Astrocyte of the spinal cord (primary cell): ENCODE measurements around the gene PABPN1.
A peak's percentile ranks its signal among the peaks of the same experiment; 100 is the strongest.
"Not testable (repeated sequence)": the region's sequence is repeated elsewhere in the genome, so short reads cannot be mapped to it uniquely, and the experiment has no call there.

Experiments
- DNase-seq: peaks from one replicate; pipeline ENCODE4 v3.0.0; 2011; ENCODE audit warnings: low read depth, low spot score
- H3K4me3 ChIP-seq: 2 replicates; pipeline ENCODE4 v1.5.1; 2011; ENCODE audit warnings: low read depth, mild to moderate bottlenecking, low read length, moderate library complexity
- CTCF ChIP-seq: IDR thresholded peaks from 2 replicates; pipeline ENCODE4 v1.5.1; 2012; ENCODE audit warnings: low read depth, mild to moderate bottlenecking, low read length, inconsistent platforms
- in situ Hi-C: cut with HindIII; loops from 2 replicates; pipeline ENCODE4 v1.10.0; 2017; ENCODE audit warnings: low sequenced_read_pairs

PABPN1 gene, protein sequence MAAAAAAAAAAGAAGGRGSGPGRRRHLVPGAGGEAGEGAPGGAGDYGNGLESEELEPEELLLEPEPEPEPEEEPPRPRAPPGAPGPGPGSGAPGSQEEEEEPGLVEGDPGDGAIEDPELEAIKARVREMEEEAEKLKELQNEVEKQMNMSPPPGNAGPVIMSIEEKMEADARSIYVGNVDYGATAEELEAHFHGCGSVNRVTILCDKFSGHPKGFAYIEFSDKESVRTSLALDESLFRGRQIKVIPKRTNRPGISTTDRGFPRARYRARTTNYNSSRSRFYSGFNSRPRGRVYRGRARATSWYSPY

DNA sequence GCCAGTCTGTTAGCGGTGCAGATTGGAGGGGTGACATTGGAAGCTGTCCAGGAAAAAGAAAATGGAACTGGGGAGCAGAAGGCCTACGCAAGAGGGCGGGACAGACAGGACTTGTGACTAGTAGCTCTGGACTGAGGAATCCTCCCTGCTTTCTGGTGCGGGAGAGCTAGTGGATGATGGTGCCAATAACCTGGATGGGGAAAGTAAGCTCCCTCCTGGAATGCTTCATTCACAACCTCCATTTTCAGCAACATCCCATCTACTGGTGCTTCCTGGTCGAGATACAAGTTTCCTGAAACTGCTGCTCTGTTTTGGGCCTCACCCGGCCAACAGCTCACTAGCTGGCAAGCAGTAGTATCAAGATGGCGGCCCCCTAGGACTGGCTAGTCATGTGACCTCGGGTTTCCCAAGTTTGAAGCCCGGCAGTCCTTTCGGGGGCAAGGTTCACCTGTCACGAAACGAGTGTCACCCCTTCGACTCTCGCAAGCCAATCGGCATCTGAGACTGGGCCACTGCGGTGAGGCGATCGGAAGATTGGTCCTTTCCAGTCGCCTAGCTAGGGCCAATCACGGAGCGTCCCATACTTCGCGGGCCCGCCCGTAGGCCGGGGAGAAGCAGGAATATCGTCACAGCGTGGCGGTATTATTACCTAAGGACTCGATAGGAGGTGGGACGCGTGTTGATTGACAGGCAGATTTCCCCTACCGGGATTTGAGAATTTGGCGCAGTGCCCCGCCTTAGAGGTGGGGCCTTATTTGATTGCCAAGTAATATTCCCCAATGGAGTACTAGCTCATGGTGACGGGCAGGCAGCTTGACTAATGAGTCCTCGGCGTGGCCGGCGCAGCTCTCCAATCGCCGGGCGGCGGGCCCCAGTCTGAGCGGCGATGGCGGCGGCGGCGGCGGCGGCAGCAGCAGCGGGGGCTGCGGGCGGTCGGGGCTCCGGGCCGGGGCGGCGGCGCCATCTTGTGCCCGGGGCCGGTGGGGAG lies at the start of gene PABPN1:
TSS of gene PABPN1 (plus strand) at position 874 of the 988 bp plus-strand sequence. CDS start at position 887, 13 bp downstream.
- in situ Hi-C loops = no loop called here
- peak within 1 kb of the TSS; percentile 84 for H3K4me3 ChIP-seq
- peak; percentile 100 for DNase-seq
- TF ChIP-seq CTCF = no peak

DNA sequence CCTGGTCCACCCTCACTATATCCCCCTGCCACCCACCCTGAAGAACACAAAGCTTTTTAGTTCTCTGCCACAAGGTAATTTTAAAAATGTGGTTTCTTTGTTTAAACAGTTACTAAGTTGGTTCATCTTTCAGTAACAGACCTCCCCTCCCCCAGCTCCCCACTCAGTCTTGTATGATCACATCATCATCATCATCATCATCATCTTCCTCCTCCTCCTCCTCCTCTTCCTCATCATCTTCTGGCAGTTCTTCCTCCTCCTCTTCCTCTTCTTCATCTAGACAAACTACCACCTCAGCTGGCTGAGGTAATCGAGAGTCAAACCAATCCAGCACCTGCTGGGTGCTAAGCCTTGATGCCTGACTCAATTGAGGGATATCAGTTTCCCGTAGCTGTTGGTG lies 45.8 kb upstream of the PABPN1 start:
- no peak overlapping the region for H3K4me3 ChIP-seq
- TF ChIP-seq CTCF = no peak
- in situ Hi-C loops = no loop called here
- DNase-seq = no peak

- in situ Hi-C loops = no loop called here
- no peak overlapping the region for H3K4me3 ChIP-seq
- DNase-seq = no peak
- no peak for TF ChIP-seq CTCF
Measured at GRCh38 chr14:23277189-23277588, 44.1 kb upstream of the PABPN1 start.

- in situ Hi-C loops, DNase-seq, H3K4me3 ChIP-seq: not testable (repeated sequence)
Measured at GRCh38 chr14:23277928-23278327, 43.3 kb upstream of the PABPN1 start.

GRCh38 chr14:23281247-23281646 lies 40.0 kb upstream of the PABPN1 start:
- H3K4me3 ChIP-seq = no peak overlapping the region
- in situ Hi-C loops = no loop called here
- no peak for DNase-seq
- no peak for TF ChIP-seq CTCF

DNA sequence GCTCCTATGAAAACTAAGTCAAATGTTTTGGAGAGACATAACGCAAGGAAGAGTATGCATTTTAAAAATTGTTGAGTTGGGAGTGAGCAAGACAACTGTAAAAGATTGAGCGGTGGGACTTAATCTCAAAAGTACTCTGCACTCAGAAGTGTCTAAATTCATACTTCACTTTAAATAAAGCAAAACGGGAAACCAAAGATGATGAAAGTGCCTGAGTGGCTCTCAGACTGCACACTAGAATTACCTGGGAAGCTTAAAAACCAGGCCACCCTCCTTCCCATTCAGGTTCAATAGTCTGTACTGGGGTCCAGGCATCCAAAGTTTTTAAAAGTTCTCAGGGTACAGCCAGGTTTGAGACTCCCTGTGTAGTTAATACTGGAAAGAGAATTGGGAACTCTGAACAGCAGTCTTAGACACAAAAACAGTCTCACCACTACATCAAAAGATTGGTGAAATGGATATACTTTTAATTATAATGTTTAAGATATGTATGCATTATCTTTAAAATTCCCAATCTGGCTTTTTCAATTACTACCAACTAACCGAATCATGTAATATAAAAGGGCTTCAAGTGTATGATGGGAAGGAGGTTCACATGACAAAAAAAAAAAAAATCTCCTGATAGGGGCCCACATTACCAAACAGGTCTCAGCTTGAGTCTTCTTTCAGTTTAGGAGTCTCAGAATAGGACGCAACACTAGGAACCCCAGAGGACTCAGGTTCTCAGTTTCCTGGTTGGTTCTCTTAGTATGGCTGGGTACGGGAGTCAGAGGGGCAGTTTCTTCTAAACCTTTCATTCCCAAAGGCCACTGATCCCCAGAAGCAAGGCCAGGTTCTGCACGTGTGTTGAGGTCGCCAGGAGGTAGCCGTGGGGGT lies 36.4 kb upstream of the PABPN1 start:
- in situ Hi-C loops = no loop called here
- no peak for DNase-seq
- no peak for TF ChIP-seq CTCF

More for the DNA sequence above, 36.4 kb upstream of the PABPN1 start:
- H3K4me3 ChIP-seq = peak overlapping the region; percentile 95
